ENCODE data around the gene MRFAP1L1.
A peak's percentile ranks its signal among the peaks of the same experiment; 100 is the strongest.

GRCh38 chr4:6681191-6681590, 28.5 kb downstream of the MRFAP1L1 start:
- TF ChIP-seq EZH2 (IDR thresholded peaks at IDR 0.05; ENCODE audit: low read depth, unreplicated experiment) = no peak
- no peak for TF ChIP-seq EZH2phosphoT487 (IDR thresholded peaks at IDR 0.05; ENCODE audit: unreplicated experiment)
- peak; percentile 29 to 56; a peak in 2 of 4 replicates for TF ChIP-seq CTCF (conservative IDR thresholded peaks at IDR 0.05; ENCODE audit: low read depth in 2 of 2)
- no peak for TF ChIP-seq POLR2AphosphoS5 (IDR thresholded peaks at IDR 0.05; ENCODE audit: low read depth)
- no peak for TF ChIP-seq CREB1 (CRISPR knock-in tag; IDR thresholded peaks at IDR 0.05; ENCODE audit: low read depth)
- no peak for TF ChIP-seq ZNF462 (CRISPR knock-in tag; IDR thresholded peaks at IDR 0.05)
- TF ChIP-seq ZNF114 (CRISPR knock-in tag; IDR thresholded peaks at IDR 0.05) = no peak
- no peak for TF ChIP-seq REST (IDR thresholded peaks at IDR 0.05; ENCODE audit: unreplicated experiment)
